GM19438 (cell line): ENCODE measurements around the gene NOS1AP.
"Not testable (repeated sequence)": the region's sequence is repeated elsewhere in the genome, so short reads cannot be mapped to it uniquely, and the experiment has no call there.

Experiments
- ATAC-seq: cut with Tn5 transposase; IDR thresholded peaks from one replicate; pipeline ENCODE4 v1.9.1; 2021; ENCODE audit warnings: low read depth; ENCODE audit not compliant: unreplicated experiment

Gene NOS1AP

GRCh38 chr1:162389971-162390370 is 320.5 kb downstream of the NOS1AP start:
- no peak for ATAC-seq

GRCh38 chr1:162390396-162391185 is 321.1 kb downstream of the NOS1AP start:
- ATAC-seq: no peak

GRCh38 chr1:162391790-162392563 is 322.5 kb downstream of the NOS1AP start:
- no peak for ATAC-seq

- ATAC-seq: no peak
These were observed 326.9 kb downstream of the NOS1AP start for GRCh38 chr1:162396201-162396906.

GRCh38 chr1:162397039-162397448 is 327.6 kb downstream of the NOS1AP start:
- no peak for ATAC-seq

GRCh38 chr1:162397943-162398560 is 328.6 kb downstream of the NOS1AP start:
- ATAC-seq: no peak

GRCh38 chr1:162398999-162399580 is 329.6 kb downstream of the NOS1AP start:
- no peak for ATAC-seq

- ATAC-seq: no peak
These were observed 331.4 kb downstream of the NOS1AP start for GRCh38 chr1:162400790-162401355.

- ATAC-seq: no peak
These were observed 335.2 kb downstream of the NOS1AP start for GRCh38 chr1:162404550-162405160.

GRCh38 chr1:162405800-162406199 is 336.3 kb downstream of the NOS1AP start:
- ATAC-seq: no peak

- no peak for ATAC-seq
These were observed 337.3 kb downstream of the NOS1AP start for GRCh38 chr1:162406811-162407210.

- no peak for ATAC-seq
These were observed 338.0 kb downstream of the NOS1AP start for GRCh38 chr1:162407539-162407938.

- no peak for ATAC-seq
These were observed 342.5 kb downstream of the NOS1AP start, which contains the start of gene SH2D1B for GRCh38 chr1:162412002-162412401. SH2D1B (minus strand) TSS chr1:162412136; CDS start chr1:162412016, 120 bp downstream.

- ATAC-seq: no peak
These were observed 346.7 kb downstream of the NOS1AP start for GRCh38 chr1:162416215-162416614.

- no peak for ATAC-seq
These were observed 347.4 kb downstream of the NOS1AP start for GRCh38 chr1:162416909-162417308.

GRCh38 chr1:162417650-162418049 is 348.2 kb downstream of the NOS1AP start:
- ATAC-seq: no peak

- not testable (repeated sequence) for ATAC-seq
These were observed 349.1 kb downstream of the NOS1AP start for GRCh38 chr1:162418584-162418983.

GRCh38 chr1:162419450-162419931 is 350.0 kb downstream of the NOS1AP start:
- ATAC-seq: not testable (repeated sequence)
